ENCODE data around the gene SYNGR2. TPM values are rescaled to one million over a fixed set of nuclear protein-coding genes. Genes with fewer than 3 reads are reported as not detected.

Gene SYNGR2
- polyA plus RNA-seq, 3 donors = 270 to 402 (median 350) TPM

- Mint-ChIP-seq H3K4me1 (peaks cover 64% of the 10 kb centered on the region), H3K27me3 (ENCODE audit: low read depth in 3 of 3) (no peaks in the 10 kb centered on the region), H3K27ac (peak overlapping the region; percentile 78 to 93 (median 88)), H3K36me3 (peaks cover 11 to 22% of the 10 kb centered on the region in 2 donors), H3K4me3 (peak overlapping the region in 1 of 2 donors; percentile 72), H3K9me3 (no peaks in the 10 kb centered on the region)
- Histone ChIP-seq H3K9ac (ENCODE audit: insufficient read depth, low read length, poor library complexity, severe bottlenecking) (peak overlapping the region; percentile 25), H3K27me3 (ENCODE audit: control insufficient read depth in 2 of 2, insufficient read depth in 2 of 2, low read length in 2 of 2) (no peaks in the 10 kb centered on the region), H2AFZ (ENCODE audit: insufficient read depth, low read depth, low read length, poor library complexity, severe bottlenecking) (no peak overlapping the region), H3K9me3 (replicated peaks in 1 of 2; ENCODE audit: control insufficient read depth in 1 of 2, insufficient read depth in 1 of 2, low read length in 2 of 2) (no peaks in the 10 kb centered on the region), H3K27ac (ENCODE audit: low read depth in 1 of 2, low read length in 2 of 2) (peak overlapping the region; percentile 60 to 67), H3K79me2 (ENCODE audit: insufficient read depth, low read length) (peaks cover 10% of the 10 kb centered on the region), H3K36me3 (replicated peaks in 1 of 2; ENCODE audit: control insufficient read depth in 1 of 2, insufficient read depth in 2 of 2, low read length in 2 of 2) (peaks cover 15 to 16% of the 10 kb centered on the region in 2 donors), H3K4me3 (replicated peaks in 1 of 3; ENCODE audit: low read depth in 2 of 3, low read length in 3 of 3) (peak overlapping the region in 1 of 3 experiments; percentile 57), H3K4me1 (ENCODE audit: control insufficient read depth in 1 of 2, insufficient read depth in 2 of 2, low read length in 2 of 2) (peaks cover 73 to 85% of the 10 kb centered on the region in 2 donors), H4K20me1 (ENCODE audit: insufficient read depth, low read length) (peaks cover 18% of the 10 kb centered on the region), H3K4me2 (replicated peaks; ENCODE audit: extremely low read depth, low read length, poor library complexity, severe bottlenecking) (peak overlapping the region; percentile 70)
- intact Hi-C loops (cut with micrococcal nuclease) = loop anchor here in 1 of 2 donors (5.0 kb wide), 1 partner anchor 43 kb away; the partner anchor contains the start of genes AFMID and TK1
- 37% methylated on average over 4 of the region's 11 CpGs for WGBS (ENCODE audit: insufficient coverage)
- TF ChIP-seq CTCF (IDR thresholded peaks at IDR 0.05) = no peak
- peak; percentile 92 to 95 (median 93) for DNase-seq
Observed at GRCh38 chr17:78144147-78144719, 24.1 kb upstream of the SYNGR2 start.

GRCh38 chr17:78144736-78145641, 23.4 kb upstream of the SYNGR2 start:
- Mint-ChIP-seq H3K4me3 (peak overlapping the region in 1 of 2 donors; percentile 71), H3K27me3 (ENCODE audit: low read depth in 3 of 3) (no peaks in the 10 kb centered on the region), H3K9me3 (no peaks in the 10 kb centered on the region), H3K4me1 (peaks cover 60% of the 10 kb centered on the region), H3K27ac (peak overlapping the region; percentile 78 to 93 (median 88)), H3K36me3 (peaks cover 11 to 21% of the 10 kb centered on the region in 2 donors)
- Histone ChIP-seq H3K36me3 (replicated peaks in 1 of 2; ENCODE audit: control insufficient read depth in 1 of 2, insufficient read depth in 2 of 2, low read length in 2 of 2) (peaks cover 15 to 16% of the 10 kb centered on the region in 2 donors), H3K4me3 (replicated peaks in 1 of 3; ENCODE audit: low read depth in 2 of 3, low read length in 3 of 3) (peak overlapping the region in 1 of 3 experiments; percentile 57), H3K4me1 (ENCODE audit: control insufficient read depth in 1 of 2, insufficient read depth in 2 of 2, low read length in 2 of 2) (peaks cover 67 to 78% of the 10 kb centered on the region in 2 donors), H3K27ac (ENCODE audit: low read depth in 1 of 2, low read length in 2 of 2) (peak overlapping the region; percentile 60 to 67), H3K4me2 (replicated peaks; ENCODE audit: extremely low read depth, low read length, poor library complexity, severe bottlenecking) (peak overlapping the region; percentile 70), H3K9me3 (replicated peaks in 1 of 2; ENCODE audit: control insufficient read depth in 1 of 2, insufficient read depth in 1 of 2, low read length in 2 of 2) (no peaks in the 10 kb centered on the region), H4K20me1 (ENCODE audit: insufficient read depth, low read length) (peaks cover 16% of the 10 kb centered on the region), H3K27me3 (ENCODE audit: control insufficient read depth in 2 of 2, insufficient read depth in 2 of 2, low read length in 2 of 2) (no peaks in the 10 kb centered on the region), H3K79me2 (ENCODE audit: insufficient read depth, low read length) (peaks cover 10% of the 10 kb centered on the region), H3K9ac (ENCODE audit: insufficient read depth, low read length, poor library complexity, severe bottlenecking) (peak overlapping the region; percentile 25), H2AFZ (ENCODE audit: insufficient read depth, low read depth, low read length, poor library complexity, severe bottlenecking) (no peak overlapping the region)
- TF ChIP-seq CTCF (IDR thresholded peaks at IDR 0.05) = no peak
- WGBS (ENCODE audit: insufficient coverage) = 80% methylated on average over 13 of the region's 18 CpGs
- DNase-seq = no peak
- intact Hi-C loops (cut with micrococcal nuclease) = loop anchor here in 1 of 2 donors (5.0 kb wide), 1 partner anchor 42 kb away; the partner anchor contains the start of genes AFMID and TK1

All from CD14-positive monocyte (primary cell).